Peyer's patch (tissue), 4 donors: ENCODE data around the gene SDHB.

ENCODE experiments used
- CTCF ChIP-seq, 6 experiments: fragments of 450-650 bp in 4 of 6; fragments of 200-600 bp in 2 of 6; sonication (generic) in 1 of 6; IDR thresholded peaks; one replicate each; pipeline ENCODE4 v1.5.1; 2017 to 2019; ENCODE audit warnings: antibody characterized with exemption in 6 of 6, mild to moderate bottlenecking in 3 of 6, moderate library complexity in 1 of 6
- POLR2A ChIP-seq, 2 donors: fragments of 450-650 bp; IDR thresholded peaks; one replicate each; pipeline ENCODE4 v1.5.1; 2017; ENCODE audit warnings: antibody characterized with exemption in 2 of 2, mild to moderate bottlenecking in 2 of 2, moderate library complexity in 2 of 2

- TF ChIP-seq CTCF (IDR thresholded peaks at IDR 0.05), result no peak
- no peak for TF ChIP-seq POLR2A (IDR thresholded peaks at IDR 0.05)
These were observed 55.2 kb downstream of the SDHB start for GRCh38 chr1:16998589-16998988.
